Activated naive CD8-positive, alpha-beta T cell (primary cell): ENCODE measurements around the gene CD9.

ENCODE experiments used
- H3K27ac Mint-ChIP-seq: one replicate; pipeline ENCODE4 v1.8.0; 2021; ENCODE audit warnings: mixed read lengths
- H3K27me3 Mint-ChIP-seq: one replicate; pipeline ENCODE4 v1.8.0; 2021; ENCODE audit warnings: mixed read lengths
- H3K36me3 Mint-ChIP-seq: one replicate; pipeline ENCODE4 v1.8.0; 2021; ENCODE audit warnings: mixed read lengths
- H3K4me1 Mint-ChIP-seq: one replicate; pipeline ENCODE4 v1.8.0; 2021; ENCODE audit warnings: low read depth, mixed read lengths
- H3K4me3 Mint-ChIP-seq: one replicate; pipeline ENCODE4 v1.8.0; 2021; ENCODE audit warnings: mild to moderate bottlenecking, mixed read lengths
- H3K9me3 Mint-ChIP-seq: one replicate; pipeline ENCODE4 v1.8.0; 2021; ENCODE audit warnings: low read depth, mixed read lengths

CD9 gene

GRCh38 chr12:6285532-6286306 lies 85.5 kb downstream of the CD9 start:
- H3K9me3 Mint-ChIP-seq, result no peaks in the 10 kb centered on the region
- no peak overlapping the region for H3K4me3 Mint-ChIP-seq
- H3K27me3 Mint-ChIP-seq, result peaks cover 6% of the 10 kb centered on the region

More at GRCh38 chr12:6285532-6286306, 85.5 kb downstream of the CD9 start:
- Mint-ChIP-seq H3K36me3 (no peaks in the 10 kb centered on the region), H3K27ac (no peak overlapping the region), H3K4me1 (peaks cover 1% of the 10 kb centered on the region)
